T-helper 1 cell treated with Interleukin-12 subunit alpha and Interleukin-12 subunit beta and Interleukin-4 antibody, amounts not matched to agents 30 μg/mL and 1 μg/mL, for 36 hours (primary cell): ENCODE data around the gene TMEM141.
"Not testable (repeated sequence)": the region's sequence is repeated elsewhere in the genome, so short reads cannot be mapped to it uniquely, and the experiment has no call there.

ENCODE experiments used
- H3K27ac Mint-ChIP-seq: one replicate; pipeline ENCODE4 v1.8.0; 2021; ENCODE audit warnings: mild to moderate bottlenecking, mixed read lengths
- H3K27me3 Mint-ChIP-seq: one replicate; pipeline ENCODE4 v1.8.0; 2021; ENCODE audit warnings: low read depth, mixed read lengths
- H3K36me3 Mint-ChIP-seq: one replicate; pipeline ENCODE4 v1.8.0; 2021; ENCODE audit warnings: low read depth, mixed read lengths
- H3K4me1 Mint-ChIP-seq: one replicate; pipeline ENCODE4 v1.8.0; 2021; ENCODE audit warnings: low read depth, mixed read lengths
- H3K4me3 Mint-ChIP-seq: one replicate; pipeline ENCODE4 v1.8.0; 2021; ENCODE audit warnings: mild to moderate bottlenecking, moderate library complexity, mixed read lengths
- H3K9me3 Mint-ChIP-seq: one replicate; pipeline ENCODE4 v1.8.0; 2021; ENCODE audit warnings: mixed read lengths

Gene TMEM141

DNA sequence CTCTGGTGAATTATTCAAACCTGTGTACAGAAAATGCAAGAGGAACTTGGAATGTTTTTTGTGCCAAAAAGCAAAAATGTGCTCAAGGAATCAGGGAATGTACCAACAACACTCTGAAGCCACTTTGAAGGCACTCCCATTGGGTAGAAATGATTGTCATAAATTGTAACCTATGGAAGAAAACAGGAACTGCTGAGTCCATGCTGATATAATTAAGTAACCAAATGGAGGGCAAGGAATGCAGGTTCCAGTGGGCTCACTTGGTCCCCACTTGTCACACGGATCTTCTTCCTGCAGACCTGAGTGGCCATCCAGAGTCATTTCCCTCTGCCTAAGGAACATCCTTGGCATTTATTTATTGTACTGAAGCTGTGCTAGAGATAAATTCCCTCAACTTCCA, 39.9 kb upstream of the TMEM141 start:
- Mint-ChIP-seq H3K4me3 (no peak overlapping the region), H3K27ac (no peak overlapping the region), H3K4me1 (no peaks in the 10 kb centered on the region), H3K36me3 (peaks cover 6% of the 10 kb centered on the region), H3K27me3 (no peaks in the 10 kb centered on the region), H3K9me3 (peaks cover 27% of the 10 kb centered on the region)

- no peaks in the 10 kb centered on the region for H3K27me3 Mint-ChIP-seq
- no peak overlapping the region for H3K27ac Mint-ChIP-seq
- no peaks in the 10 kb centered on the region for H3K4me1 Mint-ChIP-seq
- no peak overlapping the region for H3K4me3 Mint-ChIP-seq
- H3K9me3 Mint-ChIP-seq: peaks cover 31% of the 10 kb centered on the region
- H3K36me3 Mint-ChIP-seq: peaks cover 6% of the 10 kb centered on the region
Observed at GRCh38 chr9:136751814-136752213, 39.3 kb upstream of the TMEM141 start.

- Mint-ChIP-seq H3K36me3 (peaks cover 6% of the 10 kb centered on the region), H3K4me3 (no peak overlapping the region), H3K27ac (no peak overlapping the region), H3K4me1 (no peaks in the 10 kb centered on the region), H3K9me3 (peaks cover 31% of the 10 kb centered on the region), H3K27me3 (no peaks in the 10 kb centered on the region)
Observed at GRCh38 chr9:136753371-136754058, 37.6 kb upstream of the TMEM141 start.

GRCh38 chr9:136754059-136754572, 37.0 kb upstream of the TMEM141 start:
- Mint-ChIP-seq H3K36me3 (peaks cover 6% of the 10 kb centered on the region), H3K4me3 (no peak overlapping the region), H3K9me3 (peaks cover 31% of the 10 kb centered on the region), H3K4me1 (no peaks in the 10 kb centered on the region), H3K27me3 (no peaks in the 10 kb centered on the region), H3K27ac (no peak overlapping the region)

GRCh38 chr9:136754626-136755301, 36.4 kb upstream of the TMEM141 start:
- peaks cover 31% of the 10 kb centered on the region for H3K9me3 Mint-ChIP-seq
- no peak overlapping the region for H3K4me3 Mint-ChIP-seq
- H3K4me1 Mint-ChIP-seq: no peaks in the 10 kb centered on the region
- no peak overlapping the region for H3K27ac Mint-ChIP-seq
- peaks cover 6% of the 10 kb centered on the region for H3K36me3 Mint-ChIP-seq
- no peaks in the 10 kb centered on the region for H3K27me3 Mint-ChIP-seq

- H3K9me3 Mint-ChIP-seq: peaks cover 31% of the 10 kb centered on the region
- H3K36me3 Mint-ChIP-seq, H3K27me3 Mint-ChIP-seq, H3K4me3 Mint-ChIP-seq, H3K4me1 Mint-ChIP-seq, H3K27ac Mint-ChIP-seq: not testable (repeated sequence)
Observed at GRCh38 chr9:136755302-136756133, 35.6 kb upstream of the TMEM141 start.

GRCh38 chr9:136756134-136756438, 35.1 kb upstream of the TMEM141 start:
- H3K9me3 Mint-ChIP-seq: peaks cover 31% of the 10 kb centered on the region
- no peaks in the 10 kb centered on the region for H3K4me1 Mint-ChIP-seq
- H3K36me3 Mint-ChIP-seq: peaks cover 6% of the 10 kb centered on the region
- H3K27me3 Mint-ChIP-seq: no peaks in the 10 kb centered on the region
- H3K4me3 Mint-ChIP-seq: no peak overlapping the region
- no peak overlapping the region for H3K27ac Mint-ChIP-seq

DNA sequence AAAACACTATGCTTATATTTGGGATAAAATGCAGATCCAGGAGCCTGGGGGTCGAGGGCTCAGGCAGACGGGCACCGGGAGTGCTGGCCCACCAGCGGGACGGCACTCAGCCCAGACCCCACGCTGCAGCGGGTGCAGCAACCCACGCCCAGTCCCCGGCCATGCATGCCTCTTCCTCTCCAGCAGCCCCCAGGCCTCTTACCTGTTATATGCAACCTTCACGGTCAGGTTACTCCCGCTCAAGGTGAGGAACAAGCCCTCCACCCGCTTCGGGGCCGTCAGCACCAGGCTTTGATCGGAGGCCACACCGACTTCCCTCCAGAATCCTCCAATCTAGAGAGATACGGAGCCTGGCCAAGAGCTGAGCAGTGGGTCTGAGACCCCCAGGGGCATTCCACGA, 34.3 kb upstream of the TMEM141 start:
- Mint-ChIP-seq H3K36me3 (peaks cover 6% of the 10 kb centered on the region), H3K27ac (no peak overlapping the region), H3K4me1 (no peaks in the 10 kb centered on the region), H3K4me3 (no peak overlapping the region), H3K27me3 (no peaks in the 10 kb centered on the region), H3K9me3 (peaks cover 26% of the 10 kb centered on the region)

DNA sequence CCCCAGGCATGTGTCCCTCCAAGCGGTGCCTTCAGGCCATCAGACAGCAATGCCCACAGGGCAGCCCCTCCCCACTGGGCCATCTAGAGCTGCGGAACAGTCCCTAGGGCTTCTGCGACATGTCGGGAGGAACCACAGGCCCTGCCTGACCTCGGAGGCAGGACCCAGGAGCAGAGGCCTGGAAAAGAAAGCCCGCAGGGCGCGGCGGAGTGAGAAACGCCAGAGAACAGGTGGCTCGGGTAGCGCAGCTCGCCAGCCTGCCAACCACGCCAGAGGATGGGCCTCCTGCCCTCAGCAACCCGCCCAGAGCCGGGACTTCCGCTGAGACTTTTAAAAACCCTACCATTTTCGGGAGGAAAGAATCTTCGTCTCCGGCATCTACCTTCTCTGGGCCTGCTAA, 33.8 kb upstream of the TMEM141 start:
- Mint-ChIP-seq H3K27ac (no peak overlapping the region), H3K36me3 (peaks cover 6% of the 10 kb centered on the region), H3K4me3 (no peak overlapping the region), H3K9me3 (peaks cover 22% of the 10 kb centered on the region), H3K4me1 (no peaks in the 10 kb centered on the region), H3K27me3 (no peaks in the 10 kb centered on the region)

DNA sequence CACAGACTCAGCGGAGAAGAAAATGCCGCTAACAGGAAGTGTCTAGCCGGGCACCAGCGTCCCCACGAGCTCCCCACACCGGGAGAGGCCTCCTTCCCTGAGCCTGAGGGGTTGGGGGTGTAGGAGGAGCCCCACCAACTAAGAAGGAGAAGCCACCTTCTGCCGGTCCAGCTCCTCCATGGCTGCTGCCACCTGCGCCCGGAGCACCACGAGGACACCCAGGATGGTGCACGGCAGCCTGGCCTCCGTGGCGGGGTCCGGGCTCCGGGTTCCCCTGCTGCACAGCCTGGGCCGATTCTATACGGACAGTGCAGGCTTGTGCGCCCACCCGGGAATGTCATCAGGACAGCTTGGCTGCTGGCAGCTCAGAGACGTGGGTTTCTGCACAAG, 33.4 kb upstream of the TMEM141 start:
- H3K4me1 Mint-ChIP-seq: no peaks in the 10 kb centered on the region
- no peak overlapping the region for H3K4me3 Mint-ChIP-seq
- no peak overlapping the region for H3K27ac Mint-ChIP-seq
- H3K27me3 Mint-ChIP-seq: no peaks in the 10 kb centered on the region
- peaks cover 3% of the 10 kb centered on the region for H3K36me3 Mint-ChIP-seq
- peaks cover 17% of the 10 kb centered on the region for H3K9me3 Mint-ChIP-seq

DNA sequence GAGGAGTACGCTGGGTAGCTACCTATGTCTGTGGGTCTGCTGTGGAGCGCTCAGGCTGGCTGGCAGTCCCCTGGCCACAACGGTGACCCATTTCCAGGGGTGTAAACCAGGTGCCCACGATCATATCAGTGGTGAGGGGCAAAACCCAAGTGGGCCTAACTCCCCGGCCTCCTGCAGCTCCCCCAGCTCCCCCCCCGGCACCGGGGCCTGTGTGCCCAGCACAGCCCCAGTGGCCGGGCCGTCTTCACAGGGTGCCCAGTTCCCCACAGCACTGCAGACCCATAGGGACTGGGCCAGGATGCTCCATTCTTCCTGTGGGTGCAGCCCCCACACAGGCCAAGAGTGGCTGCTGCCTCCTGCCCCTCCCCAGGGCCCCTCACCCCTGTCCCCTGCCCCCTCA, 32.1 kb upstream of the TMEM141 start:
- peaks cover 15% of the 10 kb centered on the region for H3K9me3 Mint-ChIP-seq
- no peak overlapping the region for H3K27ac Mint-ChIP-seq
- no peaks in the 10 kb centered on the region for H3K4me1 Mint-ChIP-seq
- no peak overlapping the region for H3K4me3 Mint-ChIP-seq
- peaks cover 3% of the 10 kb centered on the region for H3K36me3 Mint-ChIP-seq
- H3K27me3 Mint-ChIP-seq: no peaks in the 10 kb centered on the region

GRCh38 chr9:136759436-136760325, 31.5 kb upstream of the TMEM141 start:
- Mint-ChIP-seq H3K27me3 (no peaks in the 10 kb centered on the region), H3K27ac (no peak overlapping the region), H3K4me3 (no peak overlapping the region), H3K36me3 (peaks cover 3% of the 10 kb centered on the region), H3K4me1 (no peaks in the 10 kb centered on the region), H3K9me3 (peaks cover 15% of the 10 kb centered on the region)

DNA sequence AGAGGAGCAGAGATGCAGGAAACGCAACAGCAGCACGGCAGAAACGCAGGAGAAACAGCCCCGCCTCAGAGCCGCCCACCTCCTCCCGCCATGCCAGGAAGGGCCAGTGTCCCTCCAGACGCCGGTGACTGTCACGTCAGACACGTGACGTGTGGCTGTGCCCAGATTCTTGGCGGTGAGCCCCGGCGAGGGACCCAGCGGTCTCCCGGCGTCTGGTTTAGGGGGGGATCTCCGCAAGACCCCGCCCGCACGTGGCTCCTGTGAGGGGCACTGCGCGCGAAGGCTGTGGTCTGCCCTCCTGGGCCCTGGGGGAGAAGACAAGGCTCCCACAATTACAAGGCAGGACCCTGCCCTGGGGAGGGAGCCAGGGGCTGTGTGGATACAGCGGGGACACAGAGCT, 30.7 kb upstream of the TMEM141 start:
- H3K4me3 Mint-ChIP-seq: no peak overlapping the region
- peaks cover 13% of the 10 kb centered on the region for H3K9me3 Mint-ChIP-seq
- no peak overlapping the region for H3K27ac Mint-ChIP-seq
- peaks cover 3% of the 10 kb centered on the region for H3K36me3 Mint-ChIP-seq
- no peaks in the 10 kb centered on the region for H3K4me1 Mint-ChIP-seq
- no peaks in the 10 kb centered on the region for H3K27me3 Mint-ChIP-seq

GRCh38 chr9:136760834-136761544, 30.2 kb upstream of the TMEM141 start:
- not testable (repeated sequence) for H3K4me3 Mint-ChIP-seq, H3K36me3 Mint-ChIP-seq, H3K9me3 Mint-ChIP-seq, H3K4me1 Mint-ChIP-seq, H3K27ac Mint-ChIP-seq, H3K27me3 Mint-ChIP-seq
